ENCODE measurements around the gene HDAC5.
"Not testable (repeated sequence)": the region's sequence is repeated elsewhere in the genome, so short reads cannot be mapped to it uniquely, and the experiment has no call there.

Gene HDAC5

GRCh38 chr17:44066204-44066930 lies 57.1 kb downstream of the HDAC5 start, which contains the start of gene LSM12:
LSM12 (minus strand) TSS chr17:44066671; CDS start chr17:44066587, 84 bp downstream.
- DNase-seq: peak; percentile 76 to 91 (median 84)

GRCh38 chr17:44065668-44066203 lies 57.7 kb downstream of the HDAC5 start:
- DNase-seq: peak in 2 of 5 experiments; percentile 14 to 42

GRCh38 chr17:44063704-44064639 lies 59.5 kb downstream of the HDAC5 start:
- no peak for DNase-seq

- DNase-seq: no peak
Observed at GRCh38 chr17:44062871-44063270, 60.6 kb downstream of the HDAC5 start.

- no peak for DNase-seq
Observed at GRCh38 chr17:44061446-44061845, 62.0 kb downstream of the HDAC5 start.

- no peak for DNase-seq
Observed at GRCh38 chr17:44059101-44059892, 64.1 kb downstream of the HDAC5 start.

- DNase-seq: no peak
Observed at GRCh38 chr17:44053125-44053872, 70.1 kb downstream of the HDAC5 start.

- no peak for DNase-seq
Observed at GRCh38 chr17:44049294-44050060, 74.0 kb downstream of the HDAC5 start.

- DNase-seq: not testable (repeated sequence)
Observed at GRCh38 chr17:44046893-44047292, 76.5 kb downstream of the HDAC5 start.

- DNase-seq: no peak
Observed at GRCh38 chr17:44045486-44045885, 78.0 kb downstream of the HDAC5 start.

- no peak for DNase-seq
Observed at GRCh38 chr17:44044071-44044470, 79.4 kb downstream of the HDAC5 start.

- no peak for DNase-seq
Observed at GRCh38 chr17:44043272-44043696, 80.2 kb downstream of the HDAC5 start.

GRCh38 chr17:44039829-44040635 lies 83.4 kb downstream of the HDAC5 start:
- DNase-seq: no peak

GRCh38 chr17:44038604-44039011 lies 84.8 kb downstream of the HDAC5 start:
- DNase-seq: no peak

- no peak for DNase-seq
Observed at GRCh38 chr17:44037471-44037870, 86.0 kb downstream of the HDAC5 start.

GRCh38 chr17:44034688-44035087 lies 88.8 kb downstream of the HDAC5 start:
- not testable (repeated sequence) for DNase-seq

GRCh38 chr17:44033861-44034408 lies 89.5 kb downstream of the HDAC5 start:
- DNase-seq: no peak

- no peak for DNase-seq
Observed at GRCh38 chr17:44030482-44030881, 93.0 kb downstream of the HDAC5 start.

- DNase-seq: no peak
Observed at GRCh38 chr17:44029736-44030135, 93.7 kb downstream of the HDAC5 start.

All from T-helper 2 cell (primary cell).